Measurements from ENCODE around the gene GRAPL.
"Not testable (repeated sequence)": the region's sequence is repeated elsewhere in the genome, so short reads cannot be mapped to it uniquely, and the experiment has no call there.

The GRAPL gene

GRCh38 chr17:19127148-19127980 is at the start of gene GRAPL:
Gene GRAPL, plus strand, starts transcription at chr17:19127589. Its CDS starts 31 bp downstream, at chr17:19127620.
- DNase-seq; intact Hi-C loops (cut with DNase I): not testable (repeated sequence)

- DNase-seq = peak in 1 of 10 donors; percentile 22
- intact Hi-C loops (cut with DNase I) = not testable (repeated sequence)
These were observed 38.3 kb upstream of the GRAPL start for GRCh38 chr17:19088804-19089685.

GRCh38 chr17:19090058-19090772 is 37.2 kb upstream of the GRAPL start:
- DNase-seq; intact Hi-C loops (cut with DNase I): not testable (repeated sequence)

GRCh38 chr17:19092737-19093683 is 34.4 kb upstream of the GRAPL start:
- DNase-seq = peak in 2 of 10 donors; percentile 4 to 9
- intact Hi-C loops (cut with DNase I) = not testable (repeated sequence)

GRCh38 chr17:19093684-19094438 is 33.5 kb upstream of the GRAPL start:
- intact Hi-C loops (cut with DNase I) = not testable (repeated sequence)
- DNase-seq = peak in 2 of 10 donors; percentile 25 to 46

GRCh38 chr17:19108517-19108916 is 18.9 kb upstream of the GRAPL start:
- peak in 1 of 10 donors; percentile 4 for DNase-seq
- intact Hi-C loops (cut with DNase I) = not testable (repeated sequence)

- DNase-seq; intact Hi-C loops (cut with DNase I): not testable (repeated sequence)
These were observed 16.9 kb upstream of the GRAPL start for GRCh38 chr17:19110189-19111097.

- DNase-seq = peak; percentile 24 to 94 (median 65)
- intact Hi-C loops (cut with DNase I) = not testable (repeated sequence)
These were observed 16.2 kb upstream of the GRAPL start for GRCh38 chr17:19111111-19111711.

GRCh38 chr17:19111801-19112458 is 15.5 kb upstream of the GRAPL start:
- intact Hi-C loops (cut with DNase I) = not testable (repeated sequence)
- peak in 7 of 10 donors; percentile 4 to 90 (median 52) for DNase-seq

- intact Hi-C loops (cut with DNase I); DNase-seq: not testable (repeated sequence)
These were observed 14.9 kb upstream of the GRAPL start for GRCh38 chr17:19112459-19112826.

GRCh38 chr17:19118695-19119094 is 8.7 kb upstream of the GRAPL start:
- intact Hi-C loops (cut with DNase I); DNase-seq: not testable (repeated sequence)

GRCh38 chr17:19125289-19125688 is 2.1 kb upstream of the GRAPL start:
- intact Hi-C loops (cut with DNase I) = not testable (repeated sequence)
- DNase-seq = peak in 1 of 10 donors; percentile 1

GRCh38 chr17:19129500-19129899 is 2.1 kb downstream of the GRAPL start:
- intact Hi-C loops (cut with DNase I); DNase-seq: not testable (repeated sequence)

- intact Hi-C loops (cut with DNase I); DNase-seq: not testable (repeated sequence)
These were observed 3.7 kb downstream of the GRAPL start for GRCh38 chr17:19131108-19131507.

- intact Hi-C loops (cut with DNase I); DNase-seq: not testable (repeated sequence)
These were observed 4.4 kb downstream of the GRAPL start for GRCh38 chr17:19131772-19132171.

- intact Hi-C loops (cut with DNase I); DNase-seq: not testable (repeated sequence)
These were observed 6.4 kb downstream of the GRAPL start for GRCh38 chr17:19133793-19134192.
